HG02678 (cell line): ENCODE data around the gene UBA5.
A peak's percentile ranks its signal among the peaks of the same experiment; 100 is the strongest.

Experiments
- ATAC-seq: cut with Tn5 transposase; IDR thresholded peaks from one replicate; pipeline ENCODE4 v1.9.1; 2021; ENCODE audit warnings: mild to moderate bottlenecking, moderate library complexity; ENCODE audit not compliant: unreplicated experiment

Gene UBA5

DNA sequence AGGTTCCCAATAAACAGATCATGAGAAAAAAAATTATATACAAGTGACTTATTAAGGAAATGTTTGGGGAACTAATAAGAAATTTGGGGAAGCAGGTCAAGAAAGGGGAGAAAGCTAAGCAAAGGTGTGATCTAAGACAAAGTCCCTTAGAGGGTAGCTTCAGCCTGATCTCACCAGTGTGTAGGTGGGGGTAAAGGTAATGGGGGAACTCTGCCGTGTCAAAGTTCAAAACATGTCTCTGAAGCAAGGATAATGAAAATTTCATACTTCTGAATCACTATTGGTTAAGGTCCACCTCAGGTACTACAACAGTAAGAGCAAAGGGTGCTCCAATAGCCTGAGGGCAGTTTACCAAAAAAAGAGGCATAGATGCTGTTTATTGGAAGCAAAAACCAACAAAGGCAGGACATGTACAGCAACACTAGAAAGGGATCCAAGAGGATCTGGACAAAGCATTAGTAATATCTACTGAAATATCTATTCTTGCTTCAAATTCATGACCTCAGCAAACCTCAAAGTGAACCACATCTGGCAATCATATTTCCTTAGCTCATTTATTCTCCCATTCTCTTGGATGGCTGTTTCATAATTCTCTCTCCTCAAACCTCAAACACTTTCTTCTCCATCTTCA, 7.4 kb upstream of the UBA5 start:
- ATAC-seq, result no peak

GRCh38 chr3:132654190-132654589, 5.9 kb upstream of the UBA5 start:
- no peak for ATAC-seq

DNA sequence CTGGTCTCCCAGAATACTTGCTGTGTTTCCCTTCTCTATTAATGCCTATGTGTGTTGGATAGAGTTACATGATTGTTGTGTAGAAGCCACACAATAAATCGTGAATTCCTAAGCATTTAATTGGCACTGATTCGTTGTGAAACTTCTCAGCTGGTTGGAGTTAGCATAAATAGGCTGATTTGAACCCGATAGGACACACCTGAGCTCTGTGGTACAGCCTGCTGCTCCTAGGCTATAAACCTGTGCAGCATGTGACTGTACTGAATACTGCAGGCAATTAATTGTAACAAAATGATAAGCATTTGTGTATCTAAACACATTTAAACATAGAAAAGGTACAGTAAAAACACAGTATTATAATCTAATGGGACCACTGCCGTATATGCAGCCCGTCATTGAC, 5.4 kb upstream of the UBA5 start:
- no peak for ATAC-seq

DNA sequence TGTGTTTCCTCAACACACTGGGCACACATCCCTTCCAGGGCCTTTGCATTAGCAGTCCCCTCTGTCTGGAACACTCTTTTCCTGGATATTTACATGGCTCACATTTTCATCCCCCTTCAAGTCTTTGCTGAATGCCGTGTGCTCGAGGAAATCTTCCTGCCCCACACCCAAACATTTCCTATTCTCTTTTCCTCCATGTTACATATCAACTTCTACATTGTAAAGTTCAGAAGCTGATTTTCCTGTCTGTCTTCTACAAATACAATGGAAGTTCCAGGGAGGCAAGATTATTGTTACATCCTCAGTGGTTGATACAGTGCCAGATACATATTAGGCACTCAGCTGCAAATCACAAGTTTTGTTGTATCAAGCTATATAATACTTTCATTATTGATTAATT, 4.7 kb upstream of the UBA5 start:
- ATAC-seq, result no peak

DNA sequence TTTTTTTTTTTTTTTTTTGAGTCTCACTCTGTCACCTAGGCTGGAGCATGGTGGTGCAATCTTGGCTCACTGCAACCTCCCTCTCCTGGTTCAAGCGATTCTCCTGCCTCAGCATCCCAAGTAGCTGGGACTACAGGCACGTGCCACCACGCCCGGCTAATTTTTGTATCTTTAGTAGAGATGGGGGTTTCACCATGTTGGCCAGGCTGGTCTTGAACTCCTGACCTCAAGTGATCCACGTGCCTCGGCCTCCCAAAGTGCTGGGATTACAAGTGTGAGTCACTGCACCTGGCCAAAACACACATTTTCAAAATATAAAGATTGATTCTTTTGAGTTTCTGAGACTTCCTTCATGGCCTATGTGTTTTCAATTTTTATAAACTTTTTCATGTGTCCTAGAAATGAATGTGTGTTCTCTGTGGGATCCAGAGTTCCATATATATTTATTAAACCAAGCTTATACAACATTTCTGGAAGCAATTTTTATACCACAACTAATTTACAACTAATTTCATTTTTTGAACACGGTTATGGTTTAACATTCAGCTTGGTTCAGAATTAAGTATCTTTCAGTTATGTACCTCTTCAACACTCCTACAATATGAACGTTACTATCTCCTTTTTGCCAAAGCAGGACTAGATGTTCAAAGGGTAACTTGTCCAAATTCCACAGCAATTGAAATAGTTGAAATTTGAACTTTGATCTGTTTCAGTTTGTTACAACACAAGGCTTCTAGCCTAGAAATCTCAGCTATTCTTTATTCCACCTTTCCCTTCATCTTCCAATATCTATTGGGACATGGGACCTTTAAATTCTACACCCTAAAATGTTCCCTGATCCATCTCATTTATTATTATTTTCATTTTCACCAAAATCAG, 2.0 kb upstream of the UBA5 start:
- no peak for ATAC-seq

GRCh38 chr3:132659000-132659364, 1.1 kb upstream of the UBA5 start:
- ATAC-seq, result no peak

- peak; percentile 51 for ATAC-seq
Measured at GRCh38 chr3:132659365-132660051, 621 bp upstream of the UBA5 start, which contains the start of gene ACAD11. TSS of gene ACAD11 (minus strand) at chr3:132659809. CDS start at chr3:132659751, 58 bp downstream.

DNA sequence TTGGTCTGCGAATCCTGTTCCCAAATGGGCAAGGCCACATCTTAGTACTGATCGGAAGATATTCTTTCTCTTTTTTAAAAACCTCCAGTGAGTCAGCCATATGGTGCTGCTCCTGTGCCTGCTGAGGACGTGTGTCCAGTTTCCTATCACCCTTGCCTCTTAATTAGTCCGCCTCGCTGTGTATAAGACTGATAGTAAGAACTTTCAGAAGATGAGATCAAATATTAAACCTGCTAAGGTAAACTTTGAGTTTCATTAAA, 612 bp downstream of the UBA5 start:
- no peak for ATAC-seq

DNA sequence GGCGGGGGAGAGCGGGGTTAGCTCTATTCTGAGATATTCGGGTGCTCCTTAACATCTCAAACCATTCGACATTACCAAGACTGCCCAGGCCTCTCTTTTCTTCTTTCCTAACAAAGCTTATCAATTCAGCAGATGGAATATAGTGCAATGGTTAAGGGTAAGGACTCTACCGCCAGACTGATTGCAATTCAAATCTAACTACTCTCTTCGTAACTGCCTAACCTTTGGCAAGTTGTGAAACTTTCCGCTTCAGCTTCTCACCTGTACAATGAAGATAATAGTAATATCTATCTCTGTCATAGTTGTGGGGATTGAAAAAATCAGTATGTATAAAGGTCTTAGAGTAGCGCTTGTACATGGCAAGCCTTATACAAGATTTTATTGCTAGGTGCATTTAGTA, 972 bp downstream of the UBA5 start:
- ATAC-seq, result no peak

GRCh38 chr3:132662212-132662611, 2.1 kb downstream of the UBA5 start:
- ATAC-seq, result no peak

- no peak for ATAC-seq
Measured at GRCh38 chr3:132665230-132665745, 5.2 kb downstream of the UBA5 start.

DNA sequence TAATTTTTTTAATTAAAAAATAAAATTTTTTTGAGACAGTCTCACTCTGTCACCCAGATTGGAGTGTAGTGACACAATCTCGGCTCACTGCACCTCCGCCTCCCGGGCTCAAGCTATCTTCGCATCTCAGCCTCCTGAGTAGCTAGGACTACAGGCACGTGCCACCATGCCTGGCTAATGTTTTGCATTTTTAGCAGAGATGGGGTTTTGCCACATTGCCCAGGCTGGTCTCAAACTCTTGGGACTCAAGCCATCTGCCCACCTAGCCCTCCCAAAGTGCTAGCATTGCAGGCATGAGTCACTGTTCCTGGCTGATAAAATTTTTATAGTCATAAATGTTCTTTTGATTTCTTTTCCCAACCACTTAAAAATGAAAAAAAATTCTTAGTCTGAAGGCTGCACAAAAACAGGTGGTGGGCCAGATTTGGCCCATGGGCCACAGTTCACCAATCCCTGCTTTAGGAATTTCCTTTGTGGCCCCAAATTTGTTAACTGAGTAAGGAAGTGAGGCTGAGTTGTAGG, 9.2 kb downstream of the UBA5 start:
- no peak for ATAC-seq

- no peak for ATAC-seq
Measured at GRCh38 chr3:132675408-132675807, 15.3 kb downstream of the UBA5 start.

DNA sequence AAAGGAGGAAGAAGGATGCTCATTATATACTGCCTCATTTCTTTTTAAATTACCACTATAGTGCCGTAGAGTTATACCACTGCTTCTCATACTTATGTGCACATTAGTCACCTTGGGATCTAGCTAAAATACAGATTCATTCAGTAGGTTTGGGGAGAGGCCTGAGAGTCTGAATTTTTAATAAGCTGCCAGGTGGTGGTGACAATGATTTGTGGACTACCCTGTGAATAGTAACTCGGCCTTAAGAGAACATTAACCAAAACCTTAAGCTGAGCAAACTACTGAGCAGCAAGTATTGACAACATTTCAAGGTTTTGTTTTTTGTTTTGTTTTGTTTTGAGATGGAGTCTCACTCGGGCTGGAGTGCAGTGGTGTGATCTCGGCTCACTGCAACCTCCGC, 19.8 kb downstream of the UBA5 start:
- no peak for ATAC-seq

- ATAC-seq, result no peak
Measured at GRCh38 chr3:132681421-132681820, 21.3 kb downstream of the UBA5 start.

- no peak for ATAC-seq
Measured at GRCh38 chr3:132682201-132682600, 22.1 kb downstream of the UBA5 start.

DNA sequence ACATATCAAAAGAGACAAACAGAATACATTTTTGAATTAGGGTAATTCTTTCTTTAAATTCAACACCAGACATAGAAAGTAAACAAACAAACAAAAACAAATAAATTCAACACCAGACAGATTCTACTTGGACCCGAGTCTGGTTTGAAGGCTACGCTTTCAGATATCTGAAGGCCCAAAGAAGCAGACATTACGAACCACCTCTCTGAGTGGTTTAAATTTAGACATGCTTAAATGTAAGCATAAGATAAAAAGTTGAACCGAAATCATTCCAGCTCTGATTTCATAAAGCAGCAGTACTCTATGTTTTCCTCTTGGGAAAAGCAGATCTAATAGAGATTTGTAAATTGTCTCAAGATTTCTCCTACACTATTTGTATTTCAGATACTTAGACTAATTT, 29.9 kb downstream of the UBA5 start:
- no peak for ATAC-seq

GRCh38 chr3:132694991-132695390, 34.9 kb downstream of the UBA5 start:
- no peak for ATAC-seq

GRCh38 chr3:132695422-132695821, 35.3 kb downstream of the UBA5 start:
- no peak for ATAC-seq

DNA sequence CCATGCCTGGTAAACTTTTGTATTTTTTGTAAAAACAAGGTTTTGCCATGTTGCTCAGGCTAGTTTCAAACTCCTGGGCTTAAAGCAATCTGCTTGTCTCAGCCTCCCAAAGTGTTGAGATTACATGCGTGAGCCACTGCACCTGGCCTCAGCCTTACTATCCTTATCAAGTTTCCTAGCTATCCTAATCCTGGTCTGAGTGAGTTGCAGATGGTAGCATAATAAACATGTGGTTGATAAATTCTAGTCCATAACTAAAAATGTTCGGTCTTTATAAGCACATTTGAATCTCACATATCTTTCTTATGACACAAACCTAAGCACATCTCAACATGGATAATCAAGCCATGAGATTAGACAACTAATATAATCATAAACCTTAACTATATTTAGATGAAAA, 43.6 kb downstream of the UBA5 start:
- ATAC-seq, result no peak

GRCh38 chr3:132709761-132710160, 49.6 kb downstream of the UBA5 start:
- no peak for ATAC-seq

- no peak for ATAC-seq
Measured at GRCh38 chr3:132710311-132710710, 50.2 kb downstream of the UBA5 start.
